SW 1271 (cell line): ENCODE results near the gene NEURL1B.

Source experiments
- DNase-seq, 2 experiments: peaks; one replicate each; lab custom pipeline; 2025; lab: John Stamatoyannopoulos, UW

Gene NEURL1B

GRCh38 chr5:172715931-172716682, 75.0 kb downstream of the NEURL1B start:
- DNase-seq, result no peak

- peak in 1 of 2 experiments; percentile 76 for DNase-seq
Measured at GRCh38 chr5:172716796-172717313, 75.8 kb downstream of the NEURL1B start.

DNA sequence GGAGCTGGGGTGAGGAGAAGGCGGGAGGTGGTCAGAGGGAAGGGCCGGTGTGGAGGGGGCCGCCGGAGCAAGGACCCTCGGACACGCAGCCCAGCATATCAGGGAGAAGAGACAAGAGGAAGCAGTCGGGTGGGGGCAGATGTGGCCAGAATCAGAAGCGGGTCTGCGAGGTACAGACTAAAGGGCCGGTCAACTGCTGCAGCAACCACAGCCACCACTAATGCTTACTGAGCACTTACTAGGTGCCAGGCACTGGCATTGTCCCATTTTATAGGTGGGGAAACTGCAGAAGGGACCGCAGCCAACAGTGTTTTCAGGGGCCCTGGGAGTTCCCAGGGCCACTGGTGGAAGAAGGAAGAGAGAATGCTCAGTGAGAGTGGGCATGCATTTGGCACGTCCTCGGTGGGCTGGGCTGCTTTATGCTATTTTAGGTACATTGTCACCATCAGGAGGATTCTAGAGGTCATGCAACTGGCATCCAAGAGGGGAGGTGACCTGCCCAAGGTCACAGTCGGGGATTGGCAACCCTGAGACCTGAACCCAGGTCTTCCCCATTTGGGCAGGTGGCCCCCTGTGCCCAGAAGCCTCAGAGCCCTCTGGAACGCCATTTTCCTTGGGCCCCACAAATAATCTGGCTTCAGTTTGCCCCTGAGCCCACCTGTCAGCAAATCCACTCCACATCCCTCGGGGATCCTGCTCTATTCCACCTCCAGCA, 76.6 kb downstream of the NEURL1B start:
- DNase-seq, result no peak

DNA sequence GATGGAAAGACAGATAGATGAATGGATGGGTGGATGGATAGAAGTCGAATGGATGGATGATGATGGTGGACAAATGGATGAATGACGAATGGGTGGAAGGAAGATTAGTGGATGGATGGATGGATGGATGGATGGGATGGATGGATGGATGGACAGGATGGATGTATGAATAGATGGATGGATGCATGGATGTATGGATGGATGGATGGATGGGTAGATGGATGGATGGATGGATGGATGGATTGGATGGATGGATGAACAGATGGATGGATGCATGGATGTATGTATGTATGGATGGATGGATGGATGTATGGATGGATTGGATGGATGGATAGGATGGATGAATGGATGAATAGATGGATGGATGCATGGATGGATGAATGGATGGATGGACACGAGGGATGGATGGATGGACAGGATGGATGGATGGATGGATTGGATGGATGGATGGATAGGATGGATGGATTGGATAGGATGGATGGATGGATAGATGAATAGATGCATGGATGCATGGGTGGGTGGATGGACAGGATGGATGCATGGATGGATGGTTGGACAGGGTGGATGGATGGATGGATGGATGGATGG, 77.6 kb downstream of the NEURL1B start:
- DNase-seq, result no peak

DNA sequence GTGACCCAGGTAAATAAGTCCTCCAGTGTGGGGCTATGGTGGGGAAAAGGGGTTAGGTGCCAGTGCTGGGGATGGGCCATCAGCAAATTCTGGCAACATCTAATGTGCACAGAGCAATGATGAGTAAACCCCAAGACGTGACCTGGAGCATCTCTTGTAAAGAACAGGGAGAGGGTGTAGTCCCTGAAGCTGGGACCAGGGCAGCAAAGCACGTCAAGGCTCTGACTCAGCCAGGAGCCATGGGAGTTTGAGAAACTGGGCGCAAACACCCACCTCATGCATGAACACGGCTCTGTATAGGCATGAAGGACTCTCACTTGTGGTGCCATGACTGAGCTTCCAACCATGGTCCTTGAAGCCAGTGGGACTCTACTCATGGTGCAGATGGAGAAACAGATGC, 78.1 kb downstream of the NEURL1B start:
- DNase-seq, result no peak

DNA sequence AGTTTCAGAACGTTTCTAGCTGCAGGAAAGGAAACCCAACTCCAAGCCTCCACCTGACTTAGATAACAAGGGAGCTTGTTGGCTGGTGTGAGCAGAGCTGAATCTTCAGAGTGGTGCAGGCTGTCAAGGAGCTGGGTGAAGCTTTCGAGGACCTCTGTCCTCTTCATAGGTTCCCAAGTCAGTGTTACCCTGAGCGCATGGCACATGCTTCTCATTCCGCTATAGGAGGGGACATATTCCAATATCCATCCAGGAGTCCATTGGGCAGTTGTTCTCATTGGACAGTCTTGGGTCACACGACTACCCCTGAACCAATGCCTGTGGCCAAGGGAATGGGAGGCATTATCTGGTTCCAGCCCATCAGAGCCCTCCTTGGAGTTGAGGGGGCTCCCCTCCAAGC, 79.6 kb downstream of the NEURL1B start:
- DNase-seq, result no peak

DNA sequence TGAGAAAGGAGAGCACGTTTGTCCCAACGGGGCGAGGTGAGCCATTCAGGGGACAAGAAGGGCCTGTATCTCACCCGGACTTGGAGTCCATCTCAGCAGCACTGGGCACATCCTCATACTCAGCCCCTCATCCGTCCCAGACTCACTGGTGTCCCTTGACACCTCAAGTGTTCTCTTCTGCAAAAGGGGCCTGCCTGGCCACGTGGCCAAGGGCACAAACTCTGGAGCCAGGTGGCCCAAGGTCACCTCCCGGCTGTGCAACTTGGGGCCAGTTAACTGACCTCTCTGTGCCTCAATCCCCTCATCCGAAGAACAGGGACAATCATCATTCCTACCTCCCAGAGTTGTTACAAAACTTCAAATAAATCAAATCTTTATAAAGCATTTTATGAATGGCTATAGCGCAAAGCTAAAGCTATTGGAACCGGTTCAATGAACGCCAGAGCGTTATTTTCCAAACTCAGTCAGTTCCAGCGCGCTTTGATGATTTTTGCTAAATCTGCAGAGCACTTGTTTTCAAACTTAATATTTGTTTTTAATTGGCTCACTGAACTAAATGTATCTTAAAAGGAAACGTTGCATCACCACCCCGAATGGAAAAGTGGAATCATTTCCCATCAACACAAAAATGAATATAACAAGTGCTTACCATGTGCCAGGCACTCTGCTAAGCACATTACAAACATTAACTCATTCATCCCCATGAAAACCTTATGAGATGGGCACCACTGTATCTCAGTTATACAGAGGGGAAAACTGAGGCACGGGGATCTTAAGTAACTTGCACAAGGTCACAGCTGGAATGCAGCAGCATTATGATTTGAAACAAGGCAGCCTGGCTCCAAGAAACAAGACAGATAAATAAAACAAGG, 80.6 kb downstream of the NEURL1B start:
- DNase-seq, result no peak

- DNase-seq, result no peak
Measured at GRCh38 chr5:172722327-172722815, 81.3 kb downstream of the NEURL1B start.

DNA sequence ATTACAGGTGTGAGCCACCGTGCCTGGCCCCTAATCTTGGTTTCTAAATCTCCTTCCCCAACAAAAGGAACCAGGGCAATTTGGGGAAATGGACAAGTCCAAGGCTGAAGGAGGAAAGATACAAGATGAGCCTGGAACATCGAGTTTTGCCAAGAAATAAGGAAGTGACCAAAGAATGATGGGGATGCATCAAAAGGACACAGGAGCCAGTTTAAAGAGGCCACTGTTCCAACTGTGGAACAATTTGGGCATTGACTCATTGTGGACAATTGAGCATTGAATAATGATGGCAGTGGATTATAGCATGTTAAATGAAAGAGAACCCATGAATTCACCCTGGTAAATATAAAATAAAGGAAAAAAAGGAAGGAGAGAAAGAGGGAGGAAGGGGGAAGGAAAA, 82.4 kb downstream of the NEURL1B start:
- DNase-seq, result no peak

- no peak for DNase-seq
Measured at GRCh38 chr5:172724242-172725183, 83.5 kb downstream of the NEURL1B start.

GRCh38 chr5:172725273-172725672, 84.2 kb downstream of the NEURL1B start:
- DNase-seq, result no peak

DNA sequence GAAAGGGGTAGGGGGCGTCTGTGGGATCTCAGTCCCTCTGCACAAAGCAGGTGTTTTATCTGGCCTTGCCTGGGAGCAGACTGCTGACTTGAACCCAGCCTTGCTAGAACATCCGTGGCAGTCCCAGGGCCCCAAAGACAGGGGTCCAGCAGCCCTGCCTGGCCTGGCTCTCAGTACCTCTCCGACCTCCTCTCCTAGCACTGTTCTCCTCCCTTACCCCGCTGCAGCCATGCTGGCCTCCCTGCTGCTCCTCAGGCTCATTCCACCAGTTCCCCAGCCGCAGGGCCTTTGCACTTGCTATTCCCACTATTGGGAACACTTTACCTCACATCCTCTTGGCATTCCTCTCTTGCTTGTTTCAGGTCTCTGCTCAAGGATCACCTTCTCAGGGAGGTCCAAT, 84.7 kb downstream of the NEURL1B start:
- DNase-seq, result no peak

GRCh38 chr5:172726966-172727365, 85.9 kb downstream of the NEURL1B start:
- no peak for DNase-seq

- no peak for DNase-seq
Measured at GRCh38 chr5:172727551-172727950, 86.5 kb downstream of the NEURL1B start.

- DNase-seq, result no peak
Measured at GRCh38 chr5:172728481-172729241, 87.6 kb downstream of the NEURL1B start.

DNA sequence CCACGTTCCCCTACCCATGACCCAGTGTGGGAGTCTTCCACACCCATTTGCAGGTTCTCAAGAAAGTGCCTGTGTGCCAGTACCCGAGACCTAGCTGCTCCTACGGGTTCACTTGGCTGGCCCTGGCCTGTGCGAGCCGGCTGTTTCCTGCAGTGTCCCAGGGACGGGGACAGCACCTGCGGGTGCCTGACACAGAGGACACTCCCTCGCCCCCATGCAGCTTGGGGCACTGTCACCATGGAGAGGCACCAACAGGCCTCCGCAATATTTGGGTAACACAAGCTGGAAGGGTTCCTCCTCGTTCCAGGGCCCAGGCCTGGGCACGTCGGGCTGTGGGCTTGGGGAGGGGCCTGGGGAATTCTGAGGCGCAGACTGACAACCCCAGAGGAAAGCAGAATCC, 88.5 kb downstream of the NEURL1B start:
- no peak for DNase-seq

DNA sequence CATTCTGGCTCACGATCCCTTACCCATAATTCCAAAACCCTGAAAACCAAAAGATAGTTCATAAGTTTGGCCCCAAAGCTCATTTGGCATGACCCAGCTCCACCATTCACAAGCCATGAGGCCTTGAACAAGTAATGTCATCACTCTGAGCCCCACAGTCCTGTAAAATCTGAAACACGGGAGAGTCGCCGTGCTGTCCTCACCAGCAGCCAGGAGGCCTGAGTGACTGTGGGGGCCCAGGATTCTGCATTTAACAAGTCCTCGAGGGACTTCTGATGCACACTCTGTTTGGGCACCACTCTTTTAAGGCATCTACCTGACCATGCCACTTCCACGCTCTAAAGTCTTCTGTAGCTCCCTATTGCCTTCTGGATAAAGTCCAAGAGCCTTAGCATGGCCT, 89.2 kb downstream of the NEURL1B start:
- DNase-seq, result no peak

- no peak for DNase-seq
Measured at GRCh38 chr5:172730981-172731679, 90.1 kb downstream of the NEURL1B start.

- no peak for DNase-seq
Measured at GRCh38 chr5:172731680-172732074, 90.6 kb downstream of the NEURL1B start.
